Measurements from ENCODE around the gene CCNB2.
"Not testable (repeated sequence)": the region's sequence is repeated elsewhere in the genome, so short reads cannot be mapped to it uniquely, and the experiment has no call there.

The CCNB2 gene

DNA sequence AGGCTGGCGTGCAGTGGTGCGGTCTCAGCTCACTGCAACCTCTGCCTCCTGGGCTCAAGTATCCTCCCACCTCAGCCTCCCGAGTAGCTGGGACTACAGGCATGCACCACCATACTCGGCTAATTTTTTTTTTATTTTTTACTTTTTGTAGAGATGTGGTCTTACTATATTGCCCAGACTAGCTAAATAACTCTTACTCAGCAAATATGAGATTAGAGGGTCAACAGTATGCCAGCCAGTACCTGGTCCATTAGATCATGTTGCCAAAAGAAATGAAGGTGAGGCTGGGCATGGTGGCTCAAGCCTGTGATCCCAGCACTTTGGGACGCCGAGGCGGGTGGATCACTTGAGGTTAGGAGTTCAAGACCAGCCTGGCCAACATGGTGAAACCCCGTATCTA lies 57.1 kb downstream of the CCNB2 start:
- WGBS, 2 experiments = 92 to 94% methylated on average over 7 to 8 of the region's 8 CpGs

DNA sequence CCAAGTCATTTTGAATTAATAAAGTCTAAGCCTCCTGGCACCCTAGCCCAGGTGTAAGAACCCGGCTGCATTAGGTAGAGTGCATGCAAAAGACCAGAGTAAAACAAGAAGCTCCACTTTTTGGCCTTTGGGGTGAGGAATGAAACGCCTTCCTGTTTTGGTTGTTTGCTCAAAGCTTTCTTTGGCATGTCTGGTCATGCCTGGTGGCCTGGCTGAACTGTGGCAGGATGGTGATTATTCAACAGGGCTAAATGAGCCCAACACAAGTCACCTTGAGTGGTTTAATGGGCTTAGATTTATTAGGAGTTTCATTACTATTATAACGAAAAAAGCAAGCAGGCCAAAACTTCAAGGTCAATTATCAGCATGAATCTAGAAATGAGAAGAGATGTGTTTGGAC lies 60.8 kb downstream of the CCNB2 start:
- Histone ChIP-seq H3K27me3 (ENCODE audit: control insufficient read depth, insufficient read depth, low read length, poor library complexity, severe bottlenecking) (no peaks in the 10 kb centered on the region), H3K36me3 (ENCODE audit: control insufficient read depth, insufficient read depth, low read length) (no peaks in the 10 kb centered on the region), H3K9me3 (ENCODE audit: control insufficient read depth, low read length) (no peaks in the 10 kb centered on the region), H3K27ac (ENCODE audit: insufficient read depth, low read depth, low read length, poor library complexity, severe bottlenecking) (no peak overlapping the region), H3K4me3 (ENCODE audit: insufficient read depth, low read depth, low read length) (no peak overlapping the region), H3K4me1 (ENCODE audit: control insufficient read depth, insufficient read depth, low read length) (no peaks in the 10 kb centered on the region)
- 91 to 93% methylated on average over 3 of the region's 3 CpGs for WGBS, 2 experiments

More for the DNA sequence above, 57.1 kb downstream of the CCNB2 start:
- H3K36me3 ChIP-seq (ENCODE audit: control insufficient read depth, insufficient read depth, low read length); H3K27ac ChIP-seq (ENCODE audit: insufficient read depth, low read depth, low read length, poor library complexity, severe bottlenecking); H3K27me3 ChIP-seq (ENCODE audit: control insufficient read depth, insufficient read depth, low read length, poor library complexity, severe bottlenecking); H3K4me1 ChIP-seq (ENCODE audit: control insufficient read depth, insufficient read depth, low read length); H3K4me3 ChIP-seq (ENCODE audit: insufficient read depth, low read depth, low read length); H3K9me3 ChIP-seq (ENCODE audit: control insufficient read depth, low read length): not testable (repeated sequence)

DNA sequence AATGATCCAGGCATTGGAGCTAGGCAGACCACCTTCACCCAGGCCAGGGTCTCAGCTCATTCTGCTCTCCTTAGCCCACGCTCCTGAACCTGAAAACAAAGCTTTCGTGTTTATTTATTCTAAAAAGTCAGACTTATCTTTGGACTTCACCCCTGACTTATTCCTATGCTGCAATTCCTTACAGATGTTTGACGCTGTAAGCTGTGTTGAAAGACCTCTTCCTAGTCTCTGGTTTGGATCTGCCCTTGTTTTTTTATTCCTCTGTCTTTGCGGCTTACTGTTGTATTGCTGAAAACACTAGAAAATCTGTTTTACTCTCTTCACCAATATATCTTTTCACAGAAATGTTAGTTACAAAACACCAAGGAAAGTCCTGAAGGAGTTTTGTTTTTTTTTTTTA lies 61.2 kb downstream of the CCNB2 start:
- H3K27ac ChIP-seq (ENCODE audit: insufficient read depth, low read depth, low read length, poor library complexity, severe bottlenecking) = no peak overlapping the region
- H3K9me3 ChIP-seq (ENCODE audit: control insufficient read depth, low read length) = no peaks in the 10 kb centered on the region
- no peak overlapping the region for H3K4me3 ChIP-seq (ENCODE audit: insufficient read depth, low read depth, low read length)
- WGBS, 2 experiments = 73 to 74% methylated on average over 4 of the region's 4 CpGs
- no peaks in the 10 kb centered on the region for H3K36me3 ChIP-seq (ENCODE audit: control insufficient read depth, insufficient read depth, low read length)
- H3K27me3 ChIP-seq (ENCODE audit: control insufficient read depth, insufficient read depth, low read length, poor library complexity, severe bottlenecking) = no peaks in the 10 kb centered on the region
- H3K4me1 ChIP-seq (ENCODE audit: control insufficient read depth, insufficient read depth, low read length) = no peaks in the 10 kb centered on the region

DNA sequence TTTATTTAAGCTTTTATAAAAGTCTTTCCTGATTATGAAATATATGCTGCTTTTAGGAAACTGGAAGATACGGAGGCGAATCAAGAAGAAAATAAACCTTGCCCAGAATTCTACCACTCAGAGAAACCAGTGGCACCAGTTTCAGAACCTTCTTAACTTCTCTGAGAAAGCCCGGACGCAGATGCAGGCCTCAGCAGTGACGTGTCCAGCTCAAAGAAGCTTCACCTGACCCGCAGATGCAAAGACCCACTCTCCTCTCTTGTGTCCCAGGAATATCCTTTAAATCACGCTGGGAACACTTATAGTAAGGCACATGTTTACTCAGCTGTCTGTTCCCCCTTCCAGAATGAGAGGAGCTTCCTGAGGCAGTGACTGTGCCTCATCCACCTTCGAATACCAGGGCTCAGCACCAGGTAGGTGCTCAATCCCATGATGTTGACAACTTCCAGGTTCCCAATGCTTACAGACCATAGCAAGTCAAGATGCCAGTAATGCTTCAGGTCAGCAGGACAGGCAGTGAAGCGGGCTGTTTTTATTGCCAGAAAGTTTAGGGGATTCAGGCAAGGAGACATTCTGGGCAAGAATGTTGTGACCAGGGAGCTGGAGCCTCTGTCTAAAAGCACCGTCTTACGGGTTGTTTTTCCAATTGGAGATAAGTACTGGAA lies 61.8 kb downstream of the CCNB2 start:
- no peaks in the 10 kb centered on the region for H3K4me1 ChIP-seq (ENCODE audit: control insufficient read depth, insufficient read depth, low read length)
- no peaks in the 10 kb centered on the region for H3K36me3 ChIP-seq (ENCODE audit: control insufficient read depth, insufficient read depth, low read length)
- no peak overlapping the region for H3K4me3 ChIP-seq (ENCODE audit: insufficient read depth, low read depth, low read length)
- no peak overlapping the region for H3K27ac ChIP-seq (ENCODE audit: insufficient read depth, low read depth, low read length, poor library complexity, severe bottlenecking)
- H3K27me3 ChIP-seq (ENCODE audit: control insufficient read depth, insufficient read depth, low read length, poor library complexity, severe bottlenecking) = no peaks in the 10 kb centered on the region
- 83% methylated on average over 11 of the region's 11 CpGs for WGBS, 2 experiments
- no peaks in the 10 kb centered on the region for H3K9me3 ChIP-seq (ENCODE audit: control insufficient read depth, low read length)

DNA sequence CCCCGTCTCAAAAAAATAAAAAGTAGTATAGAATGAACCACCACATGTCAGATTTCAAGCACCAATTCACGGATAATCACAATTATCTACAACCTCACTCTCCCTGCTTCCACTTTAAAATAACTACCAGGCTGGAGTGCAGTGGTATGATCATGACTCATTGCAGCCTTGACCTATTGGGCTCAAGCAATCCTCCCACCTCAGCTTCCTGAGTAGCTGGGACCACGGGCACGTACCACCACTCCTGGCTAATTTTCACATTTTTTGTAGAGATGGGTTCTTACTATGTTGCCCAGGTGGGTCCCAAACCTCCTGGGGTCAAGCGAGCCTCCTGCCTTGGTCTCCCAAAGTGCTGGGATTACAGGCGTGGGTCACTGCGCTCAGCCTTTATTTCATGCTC lies 63.6 kb downstream of the CCNB2 start:
- WGBS, 2 experiments = 93 to 94% methylated on average over 7 of the region's 7 CpGs
- H3K27ac ChIP-seq (ENCODE audit: insufficient read depth, low read depth, low read length, poor library complexity, severe bottlenecking) = no peak overlapping the region
- H3K4me3 ChIP-seq (ENCODE audit: insufficient read depth, low read depth, low read length) = no peak overlapping the region
- no peaks in the 10 kb centered on the region for H3K9me3 ChIP-seq (ENCODE audit: control insufficient read depth, low read length)
- no peaks in the 10 kb centered on the region for H3K27me3 ChIP-seq (ENCODE audit: control insufficient read depth, insufficient read depth, low read length, poor library complexity, severe bottlenecking)
- no peaks in the 10 kb centered on the region for H3K36me3 ChIP-seq (ENCODE audit: control insufficient read depth, insufficient read depth, low read length)
- no peaks in the 10 kb centered on the region for H3K4me1 ChIP-seq (ENCODE audit: control insufficient read depth, insufficient read depth, low read length)

DNA sequence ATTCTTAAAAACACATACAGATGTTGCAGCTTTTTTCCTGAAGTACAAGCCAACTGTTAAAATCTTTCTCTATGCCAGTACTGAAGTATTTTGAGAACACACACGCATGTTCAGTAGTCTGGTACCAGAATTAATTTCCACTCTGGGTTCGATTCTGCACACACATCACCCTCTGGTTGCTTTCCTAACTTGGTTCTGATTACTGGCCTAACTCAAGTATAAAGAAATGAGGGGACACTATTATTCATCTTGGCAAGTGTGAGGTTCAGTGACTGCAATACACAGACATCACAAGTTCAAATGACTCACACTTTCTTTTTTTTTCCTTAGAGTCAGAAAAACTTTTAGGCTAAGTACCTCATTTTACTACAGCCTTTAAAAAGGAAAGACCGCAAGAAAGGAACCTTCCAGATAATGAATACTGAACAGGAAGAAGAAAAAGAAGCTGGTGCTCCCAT lies 64.3 kb downstream of the CCNB2 start:
- no peaks in the 10 kb centered on the region for H3K4me1 ChIP-seq (ENCODE audit: control insufficient read depth, insufficient read depth, low read length)
- WGBS, 2 experiments = 96 to 100% methylated on average over 2 to 3 of the region's 3 CpGs
- H3K4me3 ChIP-seq (ENCODE audit: insufficient read depth, low read depth, low read length) = no peak overlapping the region
- H3K27ac ChIP-seq (ENCODE audit: insufficient read depth, low read depth, low read length, poor library complexity, severe bottlenecking) = no peak overlapping the region
- no peaks in the 10 kb centered on the region for H3K27me3 ChIP-seq (ENCODE audit: control insufficient read depth, insufficient read depth, low read length, poor library complexity, severe bottlenecking)
- no peaks in the 10 kb centered on the region for H3K9me3 ChIP-seq (ENCODE audit: control insufficient read depth, low read length)
- H3K36me3 ChIP-seq (ENCODE audit: control insufficient read depth, insufficient read depth, low read length) = no peaks in the 10 kb centered on the region

DNA sequence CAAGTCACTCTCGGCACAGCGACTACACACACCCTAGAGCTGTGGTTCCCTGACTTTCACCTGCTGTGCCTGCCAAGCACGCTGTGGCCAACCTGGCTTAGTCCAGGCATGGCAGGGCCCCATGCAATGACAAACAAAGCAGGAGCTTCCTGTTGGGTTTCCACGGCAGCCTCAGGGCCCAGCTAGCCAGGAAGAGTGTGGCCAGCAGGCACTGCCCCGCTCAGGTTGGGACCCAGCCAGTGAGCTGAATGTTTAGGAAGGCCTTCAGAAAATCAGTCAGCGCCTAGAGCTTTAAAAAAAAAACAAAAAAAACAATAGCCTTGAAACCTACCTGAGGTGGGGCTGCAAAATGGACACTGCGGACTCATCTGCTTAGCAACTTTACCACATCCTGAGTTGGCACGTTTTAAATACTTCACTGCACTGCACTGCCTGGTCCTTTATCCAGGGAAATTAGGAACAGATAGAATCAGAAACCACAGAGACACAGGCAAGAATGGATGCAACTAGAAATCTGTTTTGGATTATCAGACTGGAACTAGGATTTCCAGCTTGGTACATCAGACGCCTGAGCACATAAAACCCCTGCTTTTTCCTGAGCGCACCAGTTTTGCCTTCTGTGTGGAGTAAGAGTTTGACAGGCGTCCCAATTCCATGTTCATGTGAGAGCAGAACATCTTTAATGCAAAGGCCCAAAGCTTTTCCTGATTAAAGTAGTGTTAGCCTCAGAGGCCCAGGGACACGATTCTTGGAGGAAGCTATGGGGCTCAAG lies 65.5 kb downstream of the CCNB2 start:
- Histone ChIP-seq H3K27ac (ENCODE audit: insufficient read depth, low read depth, low read length, poor library complexity, severe bottlenecking) (no peak overlapping the region), H3K9me3 (ENCODE audit: control insufficient read depth, low read length) (no peaks in the 10 kb centered on the region), H3K36me3 (ENCODE audit: control insufficient read depth, insufficient read depth, low read length) (no peaks in the 10 kb centered on the region), H3K27me3 (ENCODE audit: control insufficient read depth, insufficient read depth, low read length, poor library complexity, severe bottlenecking) (no peaks in the 10 kb centered on the region), H3K4me1 (ENCODE audit: control insufficient read depth, insufficient read depth, low read length) (no peaks in the 10 kb centered on the region), H3K4me3 (ENCODE audit: insufficient read depth, low read depth, low read length) (no peak overlapping the region)
- WGBS, 2 experiments = 82% methylated on average over 12 of the region's 12 CpGs

DNA sequence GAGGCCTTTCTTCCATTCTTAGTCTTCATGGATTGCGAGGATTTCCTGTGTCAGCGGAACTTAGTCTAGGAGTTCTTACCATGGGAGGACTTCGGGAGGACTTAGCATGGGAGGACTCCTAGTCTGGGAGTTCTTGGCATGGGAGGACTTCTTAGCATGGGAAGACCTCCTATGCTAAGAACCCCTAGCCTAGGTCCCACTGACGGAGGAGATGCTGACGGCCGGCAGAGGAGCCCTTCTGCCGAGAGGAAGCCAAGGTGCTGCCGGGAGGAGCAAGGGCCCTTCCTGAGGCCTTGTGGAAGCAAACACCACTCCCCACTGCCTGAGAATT lies 66.1 kb downstream of the CCNB2 start:
- Histone ChIP-seq H3K4me1 (ENCODE audit: control insufficient read depth, insufficient read depth, low read length) (no peaks in the 10 kb centered on the region), H3K4me3 (ENCODE audit: insufficient read depth, low read depth, low read length) (no peak overlapping the region), H3K9me3 (ENCODE audit: control insufficient read depth, low read length) (no peaks in the 10 kb centered on the region), H3K27ac (ENCODE audit: insufficient read depth, low read depth, low read length, poor library complexity, severe bottlenecking) (no peak overlapping the region), H3K36me3 (ENCODE audit: control insufficient read depth, insufficient read depth, low read length) (no peaks in the 10 kb centered on the region), H3K27me3 (ENCODE audit: control insufficient read depth, insufficient read depth, low read length, poor library complexity, severe bottlenecking) (no peaks in the 10 kb centered on the region)
- WGBS, 2 experiments = 95 to 96% methylated on average over 8 of the region's 8 CpGs

DNA sequence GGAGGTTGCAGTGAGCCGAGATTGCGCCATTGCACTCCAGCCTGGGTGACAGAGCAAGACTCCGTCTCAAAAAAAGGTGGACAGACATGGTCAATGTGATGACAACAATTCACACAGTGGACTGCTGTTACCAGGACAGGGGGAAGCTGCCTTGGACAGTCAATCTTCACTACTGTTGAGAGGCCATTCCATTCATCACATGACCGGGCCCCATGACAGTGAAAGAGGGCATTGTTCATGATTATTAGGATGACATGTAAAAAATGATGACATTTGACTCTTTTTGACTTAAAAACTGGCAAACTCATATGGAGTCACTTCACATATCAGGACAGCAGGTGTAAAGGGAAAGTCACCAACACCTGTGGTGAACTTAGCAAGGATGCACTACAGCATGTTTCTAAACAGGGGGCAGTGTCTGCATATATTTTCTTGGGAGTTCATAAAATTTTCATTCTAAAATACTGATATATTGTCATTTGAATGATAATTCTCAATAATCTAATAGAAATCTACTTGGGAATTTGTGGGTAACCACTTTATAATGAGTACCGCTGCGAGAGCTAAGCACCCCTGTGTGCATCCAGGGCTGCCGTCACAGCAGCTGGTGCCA lies 67.4 kb downstream of the CCNB2 start:
- no peaks in the 10 kb centered on the region for H3K9me3 ChIP-seq (ENCODE audit: control insufficient read depth, low read length)
- no peak overlapping the region for H3K27ac ChIP-seq (ENCODE audit: insufficient read depth, low read depth, low read length, poor library complexity, severe bottlenecking)
- H3K27me3 ChIP-seq (ENCODE audit: control insufficient read depth, insufficient read depth, low read length, poor library complexity, severe bottlenecking) = no peaks in the 10 kb centered on the region
- 94 to 96% methylated on average over 7 of the region's 7 CpGs for WGBS, 2 experiments
- no peaks in the 10 kb centered on the region for H3K4me1 ChIP-seq (ENCODE audit: control insufficient read depth, insufficient read depth, low read length)
- H3K36me3 ChIP-seq (ENCODE audit: control insufficient read depth, insufficient read depth, low read length) = no peaks in the 10 kb centered on the region
- H3K4me3 ChIP-seq (ENCODE audit: insufficient read depth, low read depth, low read length) = no peak overlapping the region

DNA sequence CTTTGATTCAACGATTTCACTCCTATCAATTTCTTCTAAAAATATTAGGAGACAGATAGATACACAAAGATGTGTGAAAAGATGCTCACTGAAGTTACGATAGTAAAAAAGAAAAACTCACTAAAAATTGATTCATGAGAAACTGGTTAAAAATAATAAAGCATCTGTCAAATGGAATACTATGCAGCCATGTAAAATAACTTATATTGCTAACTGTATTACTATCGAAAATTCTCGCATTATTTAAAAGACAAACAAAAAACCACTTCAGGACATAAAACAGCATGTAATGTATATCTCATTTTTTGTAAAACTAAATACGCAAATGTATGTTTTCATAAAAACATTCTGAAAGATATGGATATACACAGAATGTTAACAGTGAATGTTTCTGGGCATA lies 68.2 kb downstream of the CCNB2 start:
- no peaks in the 10 kb centered on the region for H3K9me3 ChIP-seq (ENCODE audit: control insufficient read depth, low read length)
- 87 to 100% methylated on average over 3 to 4 of the region's 5 CpGs for WGBS, 2 experiments
- H3K4me3 ChIP-seq (ENCODE audit: insufficient read depth, low read depth, low read length) = no peak overlapping the region
- H3K27ac ChIP-seq (ENCODE audit: insufficient read depth, low read depth, low read length, poor library complexity, severe bottlenecking) = no peak overlapping the region
- no peaks in the 10 kb centered on the region for H3K36me3 ChIP-seq (ENCODE audit: control insufficient read depth, insufficient read depth, low read length)
- H3K4me1 ChIP-seq (ENCODE audit: control insufficient read depth, insufficient read depth, low read length) = no peaks in the 10 kb centered on the region
- no peaks in the 10 kb centered on the region for H3K27me3 ChIP-seq (ENCODE audit: control insufficient read depth, insufficient read depth, low read length, poor library complexity, severe bottlenecking)
